DOHH2 (cell line): Measurements from ENCODE around the gene FBN1.

Experiments
- EZH2phosphoT487 ChIP-seq: fragments of 200-600 bp; sonication (generic); IDR thresholded peaks from 2 replicates; pipeline ENCODE4 v1.6.1; 2017; ENCODE audit warnings: borderline replicate concordance, mild to moderate bottlenecking, antibody characterized with exemption, low read length, moderate library complexity, mixed read lengths
- TF ChIP-seq, protein P1 (sequence below): fragments of 200-600 bp; sonication (generic); IDR thresholded peaks from one replicate; pipeline ENCODE4 v1.5.1; 2014; ENCODE audit warnings: antibody characterized with exemption, mild to moderate bottlenecking, low read depth, low read length; ENCODE audit not compliant: poor library complexity, severe bottlenecking

DNA sequence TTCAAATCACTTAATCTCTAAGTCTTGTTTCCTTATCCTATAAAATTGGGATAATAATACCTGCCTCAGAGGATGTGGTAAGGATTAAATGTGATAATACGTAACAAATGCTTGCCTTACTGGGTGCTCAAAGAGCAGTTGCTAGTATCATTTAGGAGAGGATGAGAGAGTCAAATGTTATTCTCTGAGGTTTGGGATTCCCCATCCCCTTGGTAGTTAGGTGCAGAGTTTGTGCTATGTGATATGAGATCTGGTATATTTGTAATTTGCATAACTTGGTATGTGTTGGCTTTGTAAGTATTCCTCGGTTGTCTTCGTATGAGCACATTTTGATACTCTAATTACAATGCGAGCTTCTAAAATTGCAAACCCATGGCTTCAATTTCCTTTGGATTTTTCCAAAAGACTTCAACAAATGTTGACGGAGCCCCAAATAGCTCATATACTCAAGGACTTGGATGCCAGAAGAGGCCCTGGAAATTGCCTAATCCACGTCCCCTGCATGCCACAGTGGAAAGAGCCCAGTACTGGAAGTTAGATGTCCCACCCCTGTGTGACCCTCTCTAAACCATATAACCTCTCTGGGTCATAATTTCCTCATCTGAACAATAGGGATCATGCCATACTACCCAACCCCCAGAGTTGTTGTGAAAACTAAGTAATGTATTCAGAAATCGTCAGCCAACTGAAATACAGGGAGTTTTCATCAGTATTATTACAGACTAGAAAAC, 85.0 kb downstream of the FBN1 start:
- TF ChIP-seq, protein P1, sequence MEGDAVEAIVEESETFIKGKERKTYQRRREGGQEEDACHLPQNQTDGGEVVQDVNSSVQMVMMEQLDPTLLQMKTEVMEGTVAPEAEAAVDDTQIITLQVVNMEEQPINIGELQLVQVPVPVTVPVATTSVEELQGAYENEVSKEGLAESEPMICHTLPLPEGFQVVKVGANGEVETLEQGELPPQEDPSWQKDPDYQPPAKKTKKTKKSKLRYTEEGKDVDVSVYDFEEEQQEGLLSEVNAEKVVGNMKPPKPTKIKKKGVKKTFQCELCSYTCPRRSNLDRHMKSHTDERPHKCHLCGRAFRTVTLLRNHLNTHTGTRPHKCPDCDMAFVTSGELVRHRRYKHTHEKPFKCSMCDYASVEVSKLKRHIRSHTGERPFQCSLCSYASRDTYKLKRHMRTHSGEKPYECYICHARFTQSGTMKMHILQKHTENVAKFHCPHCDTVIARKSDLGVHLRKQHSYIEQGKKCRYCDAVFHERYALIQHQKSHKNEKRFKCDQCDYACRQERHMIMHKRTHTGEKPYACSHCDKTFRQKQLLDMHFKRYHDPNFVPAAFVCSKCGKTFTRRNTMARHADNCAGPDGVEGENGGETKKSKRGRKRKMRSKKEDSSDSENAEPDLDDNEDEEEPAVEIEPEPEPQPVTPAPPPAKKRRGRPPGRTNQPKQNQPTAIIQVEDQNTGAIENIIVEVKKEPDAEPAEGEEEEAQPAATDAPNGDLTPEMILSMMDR, result no peak
- TF ChIP-seq EZH2phosphoT487, result no peak
